WTC11 (cell line): ENCODE results near the gene SEBOX. TPM values are rescaled to one million over a fixed set of nuclear protein-coding genes. Genes with fewer than 3 reads are reported as not detected.
A peak's percentile ranks its signal among the peaks of the same experiment; 100 is the strongest.

Source experiments
- ATAC-seq: fragments of 200-7000 bp; cut with Tn5 transposase; 2 replicates; pipeline ENCODE4 v1.10.0; 2021; ENCODE audit warnings: mild to moderate bottlenecking, moderate library complexity
- CTCF ChIA-PET: fragments of 300-600 bp; sonication (Branson Sonifier 250); formaldehyde crosslinking; loops from one replicate; lab custom pipeline; 2021; ENCODE audit warnings: antibody characterized with exemption; lab: Charles Lee
- POLR2A ChIA-PET: fragments of 350-600 bp; sonication (Branson Sonifier 250); formaldehyde crosslinking; loops from one replicate; lab custom pipeline; 2021; ENCODE audit warnings: antibody characterized with exemption; lab: Charles Lee
- DNase-seq: peaks from one replicate; pipeline ENCODE4 v3.0.0; 2021; ENCODE audit warnings: low spot score
- H3K27ac Mint-ChIP-seq: 2 replicates; pipeline ENCODE4 v1.8.0; 2021; ENCODE audit warnings: mixed read lengths
- H3K27me3 Mint-ChIP-seq: 2 replicates; pipeline ENCODE4 v1.8.0; 2021; ENCODE audit warnings: low read depth, mild to moderate bottlenecking, moderate library complexity, mixed read lengths
- H3K36me3 Mint-ChIP-seq: 2 replicates; pipeline ENCODE4 v1.8.0; 2021; ENCODE audit warnings: mixed read lengths
- H3K4me1 Mint-ChIP-seq: 2 replicates; pipeline ENCODE4 v1.8.0; 2022; ENCODE audit warnings: mixed read lengths
- H3K4me3 Mint-ChIP-seq: 2 replicates; pipeline ENCODE4 v1.8.0; 2021; ENCODE audit warnings: mild to moderate bottlenecking, moderate library complexity, mixed read lengths
- H3K9me3 Mint-ChIP-seq: 2 replicates; pipeline ENCODE4 v1.8.0; 2021; ENCODE audit warnings: mixed read lengths
- ATF1 ChIP-seq: sonication (generic); formaldehyde crosslinking; IDR thresholded peaks from 2 replicates; pipeline ENCODE4 v1.8.1; 2023; ENCODE audit warnings: mild to moderate bottlenecking, moderate library complexity, missing genetic modification reagents
- ESRRA ChIP-seq: sonication (generic); formaldehyde crosslinking; IDR thresholded peaks from 2 replicates; pipeline ENCODE4 v1.8.1; 2022; ENCODE audit warnings: mild to moderate bottlenecking, missing genetic modification reagents, borderline replicate concordance
- FOXJ3 ChIP-seq: sonication (generic); formaldehyde crosslinking; IDR thresholded peaks from 2 replicates; pipeline ENCODE4 v1.9.0; 2021; ENCODE audit warnings: missing genetic modification reagents, mild to moderate bottlenecking, borderline replicate concordance
- GABPB1 ChIP-seq: sonication (generic); formaldehyde crosslinking; IDR thresholded peaks from 2 replicates; pipeline ENCODE4 v1.8.1; 2023; ENCODE audit warnings: mild to moderate bottlenecking, missing genetic modification reagents
- HMGXB4 ChIP-seq: sonication (generic); formaldehyde crosslinking; IDR thresholded peaks from 2 replicates; pipeline ENCODE4 v1.8.1; 2023; ENCODE audit warnings: mild to moderate bottlenecking, moderate library complexity, missing genetic modification reagents
- IRF1 ChIP-seq: sonication (generic); formaldehyde crosslinking; IDR thresholded peaks from 2 replicates; pipeline ENCODE4 v1.8.0; 2023; ENCODE audit warnings: missing genetic modification reagents
- KAT7 ChIP-seq: sonication (generic); formaldehyde crosslinking; IDR thresholded peaks from 2 replicates; pipeline ENCODE4 v1.8.1; 2023; ENCODE audit warnings: missing genetic modification reagents, mild to moderate bottlenecking, borderline replicate concordance
- MXD4 ChIP-seq: fragments of 250-450 bp; sonication (Bioruptor Pico); IDR thresholded peaks from 2 replicates; pipeline ENCODE4 v1.8.0; 2021; ENCODE audit warnings: mild to moderate bottlenecking, moderate library complexity, borderline replicate concordance
- NFATC4 ChIP-seq: fragments of 250-450 bp; sonication (Bioruptor Pico); IDR thresholded peaks from 2 replicates; pipeline ENCODE4 v1.9.0; 2021; ENCODE audit warnings: mild to moderate bottlenecking
- NFE2L1 ChIP-seq: sonication (generic); formaldehyde crosslinking; IDR thresholded peaks from 2 replicates; pipeline ENCODE4 v1.8.1; 2023; ENCODE audit warnings: missing genetic modification reagents
- NR1H2 ChIP-seq: sonication (generic); formaldehyde crosslinking; IDR thresholded peaks from 2 replicates; pipeline ENCODE4 v1.9.0; 2021; ENCODE audit warnings: mild to moderate bottlenecking, moderate library complexity, missing genetic modification reagents
- NR3C1 ChIP-seq: sonication (generic); formaldehyde crosslinking; conservative IDR thresholded peaks from 2 replicates; pipeline ENCODE4 v1.8.1; 2023; ENCODE audit warnings: low read depth, mild to moderate bottlenecking, missing genetic modification reagents
- PRRX2 ChIP-seq: fragments of 250-450 bp; sonication (Bioruptor Pico); IDR thresholded peaks from 2 replicates; pipeline ENCODE4 v1.8.0; 2021; ENCODE audit warnings: mild to moderate bottlenecking
- TEAD1 ChIP-seq: sonication (generic); formaldehyde crosslinking; IDR thresholded peaks from 2 replicates; pipeline ENCODE4 v1.8.0; 2022; ENCODE audit warnings: mild to moderate bottlenecking, missing genetic modification reagents
- ZNF121 ChIP-seq: sonication (generic); formaldehyde crosslinking; IDR thresholded peaks from 2 replicates; pipeline ENCODE4 v1.8.0; 2023; ENCODE audit warnings: missing genetic modification reagents
- ZNF232 ChIP-seq: sonication (generic); formaldehyde crosslinking; IDR thresholded peaks from 2 replicates; pipeline ENCODE4 v1.8.0; 2022; ENCODE audit warnings: mild to moderate bottlenecking, missing genetic modification reagents
- ZNF263 ChIP-seq: sonication (generic); formaldehyde crosslinking; IDR thresholded peaks from 2 replicates; pipeline ENCODE4 v1.8.1; 2022; ENCODE audit warnings: low read depth, mild to moderate bottlenecking, moderate library complexity, missing genetic modification reagents
- ZNF512 ChIP-seq: sonication (generic); formaldehyde crosslinking; IDR thresholded peaks from 2 replicates; pipeline ENCODE4 v1.8.1; 2022; ENCODE audit warnings: missing genetic modification reagents, borderline replicate concordance
- total RNA-seq: library from RNA; stranded (reverse); gene quantifications from 3 replicates; pipeline ENCODE4 v1.2.3, GENCODE V29; 2021
- TF ChIP-seq, protein P1 (sequence below): sonication (generic); formaldehyde crosslinking; IDR thresholded peaks from 2 replicates; pipeline ENCODE4 v1.8.1; 2023; ENCODE audit warnings: mild to moderate bottlenecking, missing genetic modification reagents, borderline replicate concordance
- TF ChIP-seq, protein P2 (sequence below): fragments of 250-450 bp; sonication (Bioruptor Pico); IDR thresholded peaks from 2 replicates; pipeline ENCODE4 v1.9.0; 2021; ENCODE audit warnings: mild to moderate bottlenecking

SEBOX gene
- total RNA-seq, 1 experiment from 2014 or later = not detected

DNA sequence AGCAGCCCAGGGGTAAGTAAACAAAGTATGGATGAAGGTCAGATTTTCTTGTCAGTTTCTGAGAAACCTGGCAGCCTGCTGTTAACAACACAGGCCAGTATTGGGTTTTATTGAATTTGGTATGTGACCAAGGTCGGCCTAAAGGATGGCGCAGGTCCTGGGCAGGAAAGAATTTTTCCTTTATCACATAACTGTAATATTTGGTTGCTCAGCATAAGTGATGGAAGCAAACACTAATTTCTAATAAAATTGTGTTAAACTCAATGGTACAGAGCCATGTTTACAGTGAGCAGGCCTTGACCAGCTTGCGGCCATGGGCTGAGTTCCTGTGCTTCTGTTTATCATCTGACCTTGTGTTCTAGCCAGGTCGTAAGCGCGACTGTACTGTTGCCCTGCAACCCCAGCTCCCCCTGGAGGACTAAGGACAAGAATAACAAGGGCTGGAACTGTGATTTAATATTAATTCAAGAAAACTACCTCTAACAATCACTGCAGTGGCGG is 18.2 kb downstream of the SEBOX start (continued):
- TF ChIP-seq TEAD1 (no peak), ZNF232 (no peak)
- TF ChIP-seq, all 79 proteins: peak for 0

DNA sequence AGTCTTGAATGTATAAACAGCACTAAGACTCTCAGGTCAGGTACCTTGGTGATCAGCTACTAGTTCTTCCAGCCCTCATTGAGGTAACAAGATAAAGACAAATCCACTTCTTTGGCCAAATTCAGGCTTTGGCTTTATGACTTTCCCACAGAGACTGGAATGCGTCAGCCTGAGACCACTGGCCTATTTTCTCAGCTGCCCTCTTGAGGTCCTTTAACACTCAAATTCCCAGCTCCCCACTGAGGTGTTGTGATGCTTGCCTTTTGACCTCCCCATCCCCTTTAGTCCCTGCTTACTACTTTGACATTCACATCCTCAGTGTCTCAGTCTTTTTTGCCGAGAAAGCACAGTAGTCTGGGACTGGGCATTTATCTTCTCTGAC is 18.8 kb downstream of the SEBOX start:
- TF ChIP-seq ZNF232 = no peak
- no peak for TF ChIP-seq KAT7 (CRISPR knock-in tag)
- no peak for TF ChIP-seq IRF1
- TF ChIP-seq NR1H2 (CRISPR knock-in tag) = no peak
- no peak for TF ChIP-seq ZNF121 (CRISPR knock-in tag)
- TF ChIP-seq NFE2L1 = no peak
- TF ChIP-seq, protein P1, sequence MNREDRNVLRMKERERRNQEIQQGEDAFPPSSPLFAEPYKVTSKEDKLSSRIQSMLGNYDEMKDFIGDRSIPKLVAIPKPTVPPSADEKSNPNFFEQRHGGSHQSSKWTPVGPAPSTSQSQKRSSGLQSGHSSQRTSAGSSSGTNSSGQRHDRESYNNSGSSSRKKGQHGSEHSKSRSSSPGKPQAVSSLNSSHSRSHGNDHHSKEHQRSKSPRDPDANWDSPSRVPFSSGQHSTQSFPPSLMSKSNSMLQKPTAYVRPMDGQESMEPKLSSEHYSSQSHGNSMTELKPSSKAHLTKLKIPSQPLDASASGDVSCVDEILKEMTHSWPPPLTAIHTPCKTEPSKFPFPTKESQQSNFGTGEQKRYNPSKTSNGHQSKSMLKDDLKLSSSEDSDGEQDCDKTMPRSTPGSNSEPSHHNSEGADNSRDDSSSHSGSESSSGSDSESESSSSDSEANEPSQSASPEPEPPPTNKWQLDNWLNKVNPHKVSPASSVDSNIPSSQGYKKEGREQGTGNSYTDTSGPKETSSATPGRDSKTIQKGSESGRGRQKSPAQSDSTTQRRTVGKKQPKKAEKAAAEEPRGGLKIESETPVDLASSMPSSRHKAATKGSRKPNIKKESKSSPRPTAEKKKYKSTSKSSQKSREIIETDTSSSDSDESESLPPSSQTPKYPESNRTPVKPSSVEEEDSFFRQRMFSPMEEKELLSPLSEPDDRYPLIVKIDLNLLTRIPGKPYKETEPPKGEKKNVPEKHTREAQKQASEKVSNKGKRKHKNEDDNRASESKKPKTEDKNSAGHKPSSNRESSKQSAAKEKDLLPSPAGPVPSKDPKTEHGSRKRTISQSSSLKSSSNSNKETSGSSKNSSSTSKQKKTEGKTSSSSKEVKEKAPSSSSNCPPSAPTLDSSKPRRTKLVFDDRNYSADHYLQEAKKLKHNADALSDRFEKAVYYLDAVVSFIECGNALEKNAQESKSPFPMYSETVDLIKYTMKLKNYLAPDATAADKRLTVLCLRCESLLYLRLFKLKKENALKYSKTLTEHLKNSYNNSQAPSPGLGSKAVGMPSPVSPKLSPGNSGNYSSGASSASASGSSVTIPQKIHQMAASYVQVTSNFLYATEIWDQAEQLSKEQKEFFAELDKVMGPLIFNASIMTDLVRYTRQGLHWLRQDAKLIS (CRISPR knock-in tag) = no peak
- no peak for TF ChIP-seq PRRX2 (CRISPR knock-in tag)
- TF ChIP-seq ESRRA = no peak
- no peak for TF ChIP-seq FOXJ3 (CRISPR knock-in tag)
- no peak for TF ChIP-seq HMGXB4
- TF ChIP-seq ATF1 = no peak
- TF ChIP-seq NR3C1 = no peak
- no peak for TF ChIP-seq ZNF512 (CRISPR knock-in tag)
- TF ChIP-seq MXD4 (CRISPR knock-in tag) = no peak
- no peak for TF ChIP-seq GABPB1
- no peak for TF ChIP-seq ZNF263 (CRISPR knock-in tag)
- TF ChIP-seq NFATC4 (CRISPR knock-in tag) = no peak
- TF ChIP-seq, protein P2, sequence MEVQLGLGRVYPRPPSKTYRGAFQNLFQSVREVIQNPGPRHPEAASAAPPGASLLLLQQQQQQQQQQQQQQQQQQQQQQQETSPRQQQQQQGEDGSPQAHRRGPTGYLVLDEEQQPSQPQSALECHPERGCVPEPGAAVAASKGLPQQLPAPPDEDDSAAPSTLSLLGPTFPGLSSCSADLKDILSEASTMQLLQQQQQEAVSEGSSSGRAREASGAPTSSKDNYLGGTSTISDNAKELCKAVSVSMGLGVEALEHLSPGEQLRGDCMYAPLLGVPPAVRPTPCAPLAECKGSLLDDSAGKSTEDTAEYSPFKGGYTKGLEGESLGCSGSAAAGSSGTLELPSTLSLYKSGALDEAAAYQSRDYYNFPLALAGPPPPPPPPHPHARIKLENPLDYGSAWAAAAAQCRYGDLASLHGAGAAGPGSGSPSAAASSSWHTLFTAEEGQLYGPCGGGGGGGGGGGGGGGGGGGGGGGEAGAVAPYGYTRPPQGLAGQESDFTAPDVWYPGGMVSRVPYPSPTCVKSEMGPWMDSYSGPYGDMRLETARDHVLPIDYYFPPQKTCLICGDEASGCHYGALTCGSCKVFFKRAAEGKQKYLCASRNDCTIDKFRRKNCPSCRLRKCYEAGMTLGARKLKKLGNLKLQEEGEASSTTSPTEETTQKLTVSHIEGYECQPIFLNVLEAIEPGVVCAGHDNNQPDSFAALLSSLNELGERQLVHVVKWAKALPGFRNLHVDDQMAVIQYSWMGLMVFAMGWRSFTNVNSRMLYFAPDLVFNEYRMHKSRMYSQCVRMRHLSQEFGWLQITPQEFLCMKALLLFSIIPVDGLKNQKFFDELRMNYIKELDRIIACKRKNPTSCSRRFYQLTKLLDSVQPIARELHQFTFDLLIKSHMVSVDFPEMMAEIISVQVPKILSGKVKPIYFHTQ (CRISPR knock-in tag) = no peak
- Mint-ChIP-seq H3K27me3 (no peaks in the 10 kb centered on the region), H3K27ac (peak overlapping the region; percentile 68), H3K4me3 (no peak overlapping the region), H3K9me3 (no peaks in the 10 kb centered on the region), H3K4me1 (peaks cover 6% of the 10 kb centered on the region; the same call in 1 of the 2 replicates), H3K36me3 (peaks cover 53% of the 10 kb centered on the region)
- DNase-seq = no peak
- CTCF ChIA-PET = interaction anchor here (1.6 to 3.5 kb wide), 3 partner anchors 10 to 71 kb away, joined by 4 to 26 read pairs (median 7); partner anchors contain the start of genes IFT20, POLDIP2 and TNFAIP1
- no peak; the same call in 1 of the 2 replicates for ATAC-seq
- POLR2A ChIA-PET = no interaction called here
